HG03196 (cell line): ENCODE data around the gene IFTAP.
"Not testable (repeated sequence)": the region's sequence is repeated elsewhere in the genome, so short reads cannot be mapped to it uniquely, and the experiment has no call there.

Experiments used
- ATAC-seq: cut with Tn5 transposase; IDR thresholded peaks from one replicate; pipeline ENCODE4 v1.9.1; 2021; ENCODE audit not compliant: unreplicated experiment

Gene IFTAP

GRCh38 chr11:36594316-36594989, at the start of gene IFTAP:
TSS of gene IFTAP (plus strand) at chr11:36594502. CDS start at chr11:36610104, 15,602 bp downstream.
- ATAC-seq = peak; percentile 55

- no peak for ATAC-seq
These were observed 43.8 kb upstream of the IFTAP start for GRCh38 chr11:36550385-36551115.

GRCh38 chr11:36557390-36557789, 36.9 kb upstream of the IFTAP start:
- not testable (repeated sequence) for ATAC-seq

GRCh38 chr11:36557991-36558390, 36.3 kb upstream of the IFTAP start:
- ATAC-seq = no peak

- ATAC-seq = peak; percentile 97
These were observed 35.5 kb upstream of the IFTAP start for GRCh38 chr11:36558571-36559413.

- no peak for ATAC-seq
These were observed 29.8 kb upstream of the IFTAP start for GRCh38 chr11:36564376-36565030.

GRCh38 chr11:36565031-36565610, 29.2 kb upstream of the IFTAP start:
- no peak for ATAC-seq

- no peak for ATAC-seq
These were observed 27.8 kb upstream of the IFTAP start for GRCh38 chr11:36566407-36567053.

- no peak for ATAC-seq
These were observed 26.6 kb upstream of the IFTAP start, which contains the start of gene RAG1 for GRCh38 chr11:36567694-36568093. TSS of gene RAG1 (plus strand) at chr11:36568007. CDS start at chr11:36573305, 5,298 bp downstream.

GRCh38 chr11:36569095-36569494, 25.2 kb upstream of the IFTAP start:
- ATAC-seq = no peak

GRCh38 chr11:36574486-36574885, 19.8 kb upstream of the IFTAP start:
- no peak for ATAC-seq

GRCh38 chr11:36577373-36577772, 16.9 kb upstream of the IFTAP start:
- no peak for ATAC-seq

GRCh38 chr11:36577859-36578258, 16.4 kb upstream of the IFTAP start:
- ATAC-seq = no peak

GRCh38 chr11:36578458-36578857, 15.8 kb upstream of the IFTAP start:
- ATAC-seq = no peak

GRCh38 chr11:36581536-36581935, 12.8 kb upstream of the IFTAP start:
- no peak for ATAC-seq

- no peak for ATAC-seq
These were observed 10.6 kb upstream of the IFTAP start for GRCh38 chr11:36583667-36584066.

- no peak for ATAC-seq
These were observed 7.8 kb upstream of the IFTAP start for GRCh38 chr11:36586543-36586942.

GRCh38 chr11:36588099-36588498, 6.2 kb upstream of the IFTAP start:
- ATAC-seq = no peak

- no peak for ATAC-seq
These were observed 3.8 kb upstream of the IFTAP start for GRCh38 chr11:36590513-36590912.

GRCh38 chr11:36591433-36591832, 2.9 kb upstream of the IFTAP start:
- no peak for ATAC-seq
